DMS79 (cell line): ENCODE data around the gene PEX10.
"Not testable (repeated sequence)": the region's sequence is repeated elsewhere in the genome, so short reads cannot be mapped to it uniquely, and the experiment has no call there.

Experiments used
- DNase-seq: peaks from one replicate; lab custom pipeline; 2025; lab: John Stamatoyannopoulos, UW

The PEX10 gene

DNA sequence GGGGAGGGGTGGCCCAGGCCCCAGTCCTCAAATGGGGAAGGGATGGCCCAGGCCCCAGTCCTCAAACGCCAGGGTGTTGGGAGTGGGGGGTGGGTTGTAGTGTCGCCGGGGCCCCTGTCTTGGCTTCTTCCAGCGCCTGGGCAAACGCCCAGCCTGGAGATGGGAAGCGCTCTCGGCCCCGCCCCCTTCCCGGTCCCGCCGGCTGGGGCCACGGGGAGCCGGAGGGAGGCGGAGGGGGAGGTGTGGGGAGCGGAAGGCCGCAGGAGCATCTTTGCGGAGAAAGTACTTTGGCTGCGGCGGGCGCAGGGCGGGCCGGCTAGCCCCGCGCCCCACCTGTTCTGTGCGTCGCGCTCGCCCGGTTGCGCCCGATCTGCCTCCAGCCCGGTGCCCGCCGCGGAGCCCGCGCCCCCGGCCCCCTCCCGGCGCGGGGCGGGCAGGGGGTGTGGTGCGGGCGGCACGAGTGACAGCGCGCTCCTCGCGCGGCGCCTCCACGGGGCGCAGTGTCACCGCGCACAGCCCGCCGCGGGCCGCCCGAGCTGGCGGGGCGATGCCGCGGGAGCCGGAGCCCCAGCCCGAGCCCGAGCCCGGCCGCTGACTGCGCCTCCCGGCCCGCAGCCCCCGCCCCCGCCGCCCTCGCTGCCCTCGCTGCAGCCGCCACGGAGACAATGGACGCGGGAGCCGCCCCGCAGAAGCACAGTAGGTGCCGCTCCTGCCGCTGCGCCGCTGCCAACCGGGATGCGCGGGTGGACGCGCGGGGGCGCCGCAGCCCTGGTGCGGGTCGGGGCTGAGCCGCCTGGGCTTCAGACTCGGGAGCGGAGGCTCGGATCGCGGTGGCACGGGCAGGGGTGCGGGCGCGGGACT, 31.1 kb upstream of the PEX10 start:
- no peak for DNase-seq

DNA sequence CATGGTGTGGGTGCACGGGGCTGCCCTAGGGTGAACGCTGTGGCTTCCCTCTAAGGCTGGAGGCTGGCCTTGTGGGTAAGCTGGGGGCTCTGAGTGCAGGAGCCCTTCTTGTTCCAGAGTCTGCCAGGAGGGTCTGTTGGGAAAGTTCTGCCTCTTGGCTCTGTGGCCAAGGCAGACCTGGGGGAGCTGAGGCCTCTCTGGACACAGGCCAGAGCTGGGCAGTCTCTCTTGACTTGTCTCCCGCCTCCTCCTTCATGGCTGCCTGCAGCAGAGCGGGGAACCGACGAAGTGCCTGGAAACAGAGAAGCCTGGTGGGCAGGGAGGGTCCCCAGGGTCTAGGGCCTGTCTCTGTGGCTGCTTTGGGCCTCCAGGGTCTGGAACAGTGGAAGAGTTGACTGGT, 30.3 kb upstream of the PEX10 start:
- DNase-seq, result no peak

GRCh38 chr1:2441746-2442145, 29.4 kb upstream of the PEX10 start:
- no peak for DNase-seq

- not testable (repeated sequence) for DNase-seq
Measured at GRCh38 chr1:2440346-2440745, 28.0 kb upstream of the PEX10 start.

DNA sequence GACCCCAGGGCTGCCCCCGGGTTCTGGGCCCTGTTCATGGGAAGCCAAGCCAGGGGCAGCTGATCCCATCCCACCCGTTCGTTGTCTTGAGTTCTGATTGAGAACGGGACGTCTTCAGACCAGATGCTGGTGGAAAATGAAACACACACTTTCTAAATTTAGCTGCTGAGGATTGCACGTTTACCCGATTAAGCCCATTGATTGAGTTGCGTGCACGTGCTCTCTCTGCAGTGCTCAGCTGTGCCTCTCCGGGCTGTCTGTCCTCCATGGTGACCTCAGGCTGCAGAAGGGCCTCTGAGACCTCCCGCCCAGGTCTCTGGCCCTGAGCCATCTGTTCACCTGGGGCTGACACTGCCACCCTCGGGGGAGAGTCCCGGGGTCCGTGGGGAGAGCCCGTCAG, 27.0 kb upstream of the PEX10 start:
- DNase-seq, result no peak

- no peak for DNase-seq
Measured at GRCh38 chr1:2438641-2439040, 26.3 kb upstream of the PEX10 start.

DNA sequence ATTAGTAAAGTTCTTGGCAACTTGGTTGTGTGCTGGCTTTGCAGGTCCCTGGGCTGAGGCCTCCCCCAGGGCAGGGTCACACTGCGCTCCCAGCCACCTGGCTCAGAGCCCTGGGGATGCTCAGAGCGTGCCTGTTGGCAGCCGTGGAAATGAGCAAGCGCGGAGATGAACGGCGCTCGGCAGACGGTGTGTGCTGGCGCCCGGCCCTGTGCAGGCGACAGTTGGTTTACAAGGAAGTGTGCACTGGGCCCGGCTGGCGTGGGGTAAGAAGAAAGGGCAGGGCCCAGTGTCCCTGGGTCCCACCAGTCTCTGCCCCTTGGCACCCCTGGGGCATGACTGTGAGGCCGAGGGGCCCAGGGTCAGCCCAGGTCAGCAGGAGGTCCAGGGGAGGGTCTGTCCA, 25.7 kb upstream of the PEX10 start:
- DNase-seq, result no peak

GRCh38 chr1:2437617-2438016, 25.3 kb upstream of the PEX10 start:
- no peak for DNase-seq

GRCh38 chr1:2436876-2437275, 24.5 kb upstream of the PEX10 start:
- DNase-seq, result no peak

GRCh38 chr1:2435746-2436355, 23.5 kb upstream of the PEX10 start:
- DNase-seq, result no peak

DNA sequence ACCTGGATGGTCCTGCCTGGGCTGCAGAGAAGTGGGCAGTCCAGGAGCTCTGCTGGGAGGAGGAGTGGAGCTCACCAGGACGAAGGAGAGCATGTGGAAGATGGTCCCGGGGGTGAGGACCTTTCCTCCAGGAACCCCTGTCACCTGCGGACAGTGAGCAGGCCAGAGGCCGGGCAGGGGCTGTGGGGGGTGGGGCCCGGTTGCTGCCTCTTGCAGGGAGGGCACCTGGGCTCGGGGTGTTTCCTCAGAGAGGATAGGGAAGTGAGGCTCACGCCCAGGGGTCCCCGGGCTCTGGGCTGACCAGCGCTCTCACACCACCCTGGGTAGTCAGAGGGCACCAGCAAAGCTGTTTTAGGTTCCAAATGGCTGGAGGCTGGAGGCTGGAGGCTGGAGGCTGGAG, 22.7 kb upstream of the PEX10 start:
- no peak for DNase-seq

DNA sequence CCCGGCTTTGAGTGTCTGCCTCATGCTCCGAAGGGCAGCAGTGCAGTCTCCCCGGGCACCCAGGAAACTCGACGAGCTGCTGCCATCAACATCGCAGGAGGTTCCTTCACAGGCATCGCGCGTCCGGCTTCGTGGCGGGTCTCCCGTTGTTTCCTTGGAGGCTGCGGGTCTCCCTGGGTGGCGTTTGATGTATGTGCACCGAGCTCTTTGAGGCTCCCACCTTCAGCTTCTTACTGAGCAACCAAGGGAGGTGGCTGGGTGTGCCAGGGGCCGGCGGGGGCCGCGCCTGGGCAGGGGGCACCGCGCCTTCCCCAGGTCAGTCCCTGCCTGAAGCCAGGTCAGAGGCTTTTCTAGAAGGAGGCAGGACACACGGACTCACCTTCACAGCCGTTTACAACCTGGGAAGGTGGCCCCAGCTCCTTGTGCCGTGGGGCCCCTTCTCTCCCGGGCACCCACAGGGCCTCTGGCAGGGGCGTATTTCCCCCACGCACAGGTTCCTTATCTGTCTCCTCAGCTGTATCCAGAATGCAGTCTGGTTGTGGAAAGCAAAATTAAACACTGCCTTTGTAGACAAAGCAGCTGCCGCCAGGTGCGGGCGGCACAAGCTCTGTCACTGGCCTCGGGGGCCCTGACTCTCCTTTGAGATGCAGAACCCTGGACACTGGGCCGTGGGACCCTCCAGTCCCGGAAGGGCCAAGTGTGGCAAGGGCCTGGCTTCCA, 21.7 kb upstream of the PEX10 start:
- no peak for DNase-seq

GRCh38 chr1:2433196-2433595, 20.8 kb upstream of the PEX10 start:
- DNase-seq, result no peak

GRCh38 chr1:2432441-2432844, 20.1 kb upstream of the PEX10 start:
- no peak for DNase-seq

GRCh38 chr1:2431518-2431917, 19.2 kb upstream of the PEX10 start:
- no peak for DNase-seq

DNA sequence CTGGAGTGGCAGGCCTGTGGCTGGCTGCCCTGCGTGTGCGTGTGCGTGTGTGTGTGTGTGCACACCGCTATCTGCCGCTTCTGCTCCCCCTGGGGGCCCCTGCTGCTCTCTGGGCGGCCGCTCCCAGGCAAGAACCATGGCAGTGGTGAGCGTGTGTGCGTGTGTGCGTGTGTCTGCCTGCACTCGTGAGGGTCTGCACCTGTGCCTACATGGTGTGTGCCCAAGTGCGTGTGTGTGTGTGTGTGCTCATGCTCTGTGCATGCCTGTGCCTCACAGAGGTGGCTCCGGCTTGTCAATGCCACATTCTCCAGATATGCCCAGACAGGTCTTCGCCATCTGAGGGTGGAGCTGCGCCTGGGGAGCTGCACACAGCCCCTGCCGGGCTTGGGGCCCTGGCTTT, 18.7 kb upstream of the PEX10 start:
- peak; percentile 75 for DNase-seq

DNA sequence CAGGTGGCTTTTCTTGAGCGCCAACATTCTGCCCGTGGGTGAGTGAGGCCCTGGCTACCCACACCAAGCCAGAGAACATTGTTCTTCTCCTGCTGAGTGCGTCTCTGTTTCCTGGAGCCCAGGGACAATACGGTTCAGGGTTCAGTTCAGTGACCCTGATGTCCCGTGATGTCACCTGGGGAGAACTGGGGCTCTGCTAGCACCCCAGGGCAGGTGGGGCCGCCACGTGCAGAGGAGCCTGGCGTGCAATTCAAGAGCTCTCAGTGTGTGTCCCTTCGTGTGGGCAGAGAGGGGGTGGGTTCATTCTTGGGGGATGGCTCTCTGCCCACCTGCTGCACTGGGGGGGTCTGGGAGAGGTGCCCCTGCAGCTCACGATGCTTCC, 18.2 kb upstream of the PEX10 start:
- DNase-seq, result no peak

DNA sequence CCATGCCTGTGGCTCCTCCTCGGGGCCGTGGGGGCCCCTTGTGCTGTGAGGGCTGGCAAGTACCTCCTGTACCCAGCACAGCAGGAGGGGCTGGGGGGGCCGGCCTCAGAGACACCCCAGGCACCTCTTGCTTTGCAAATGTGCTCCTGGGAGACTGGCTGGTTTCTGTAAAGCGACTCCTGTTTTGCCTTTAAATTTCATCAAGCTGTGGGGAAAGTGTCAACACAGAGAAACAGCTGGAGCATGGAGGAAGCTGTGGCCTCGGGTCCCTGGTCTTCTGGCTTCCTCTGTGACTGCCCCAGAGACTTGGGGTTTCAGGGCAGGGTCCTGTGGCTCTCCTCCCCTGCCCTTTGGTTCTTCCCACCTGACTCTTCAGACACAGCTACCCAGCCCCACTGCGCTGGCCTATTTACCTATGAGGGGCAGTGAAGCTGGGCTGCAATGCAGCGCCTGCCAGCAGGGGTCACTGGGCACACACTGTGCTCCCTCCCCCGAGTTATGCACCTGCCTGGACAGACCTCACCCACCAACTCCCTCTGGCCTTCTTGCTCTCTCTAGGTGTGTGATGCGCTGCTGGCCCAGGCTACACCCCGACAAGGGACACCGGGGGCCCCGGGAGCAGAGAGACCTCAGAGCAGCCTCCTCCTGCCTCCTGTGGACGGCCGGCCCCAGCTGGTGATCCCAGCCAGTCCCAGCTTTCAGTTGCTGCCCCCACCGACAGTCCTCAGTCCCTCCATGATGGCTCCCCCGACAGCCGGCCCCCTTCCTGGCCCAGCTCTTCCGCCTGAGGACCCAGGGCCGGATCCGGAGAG, 17.6 kb upstream of the PEX10 start:
- no peak for DNase-seq

DNA sequence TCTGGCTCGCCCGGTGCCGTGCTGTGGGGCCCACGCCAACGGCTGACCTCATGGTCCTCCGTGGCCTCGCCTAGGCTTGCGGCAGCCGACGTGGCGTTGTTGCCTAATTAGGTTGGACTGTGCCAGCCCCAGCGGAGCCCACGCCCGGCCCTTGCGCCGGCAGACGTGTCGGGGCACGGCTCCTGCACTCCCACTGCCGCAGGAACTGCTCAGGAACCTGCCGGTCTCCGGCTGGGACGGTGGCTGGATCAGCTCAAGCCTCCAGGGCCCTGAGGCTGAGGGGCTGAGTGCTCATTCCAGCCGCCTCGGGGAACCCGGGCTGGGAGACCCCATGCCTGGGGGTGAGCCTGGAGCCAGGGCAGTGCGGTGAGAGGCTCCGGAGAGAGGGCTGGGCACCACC, 16.1 kb upstream of the PEX10 start:
- no peak for DNase-seq

GRCh38 chr1:2427976-2428375, 15.6 kb upstream of the PEX10 start:
- no peak for DNase-seq

DNA sequence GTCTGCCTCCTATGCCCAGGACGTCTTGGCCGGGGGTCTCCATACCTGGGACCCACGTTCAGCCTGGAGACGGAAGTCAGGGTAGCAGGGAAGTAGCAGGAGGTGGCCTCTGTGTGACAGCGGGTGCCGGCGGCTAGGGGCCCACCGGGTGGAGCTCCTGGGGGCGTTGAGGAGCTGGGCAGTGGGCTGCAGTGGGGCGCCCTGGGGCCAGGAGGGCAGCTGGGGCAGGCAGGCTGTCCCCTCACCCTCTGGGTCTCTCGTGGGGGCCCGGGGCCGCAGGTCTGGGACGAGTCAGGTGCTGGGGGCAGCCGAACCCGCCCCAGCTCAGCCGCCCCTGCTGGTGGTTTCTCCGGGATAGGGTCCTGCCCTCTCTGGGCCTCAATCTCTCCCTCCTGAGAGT, 14.7 kb upstream of the PEX10 start:
- no peak for DNase-seq

- no peak for DNase-seq
Measured at GRCh38 chr1:2426540-2426939, 14.2 kb upstream of the PEX10 start.
